B cell (primary cell): ENCODE data around the gene HACD2. TPM values are rescaled to one million over a fixed set of nuclear protein-coding genes. Genes with fewer than 3 reads are reported as not detected.

Experiments
- ATAC-seq: fragments of 200-7000 bp; cut with Tn5 transposase; one replicate; pipeline ENCODE4 v1.10.0; 2021; ENCODE audit warnings: low read depth, mild to moderate bottlenecking, moderate number of reproducible peaks, moderate library complexity
- CTCF ChIA-PET: fragments of 350-600 bp; sonication (Branson Sonifier 250); formaldehyde crosslinking; loops from one replicate; lab custom pipeline; 2021; ENCODE audit warnings: antibody characterized with exemption, inconsistent platforms; lab: Charles Lee
- POLR2A ChIA-PET: fragments of 350-600 bp; sonication (Branson Sonifier 250); formaldehyde crosslinking; loops from one replicate; lab custom pipeline; 2021; ENCODE audit warnings: antibody characterized with exemption; lab: Charles Lee
- DNase-seq: peaks from one replicate; pipeline ENCODE4 v3.0.0; 2013
- H2AFZ ChIP-seq: 2 replicates; pipeline ENCODE4 v1.6.1; 2012; ENCODE audit warnings: mild to moderate bottlenecking, low read depth, low read length; ENCODE audit not compliant: insufficient read depth, poor library complexity, severe bottlenecking
- H3K27ac ChIP-seq, 2 donors: 1 replicate in 1 of 2; 2 replicates in 1 of 2; pipeline ENCODE4 v1.5.1; 2012 to 2013; ENCODE audit warnings: low read length in 2 of 2, mild to moderate bottlenecking in 2 of 2, moderate library complexity in 1 of 2
- H3K27me3 ChIP-seq, 4 experiments: fragments of 200-600 bp in 1 of 4; sonication (generic) in 1 of 4; replicated peaks in 1 of 4; 1 replicate in 2 of 4; 2 replicates in 2 of 4; pipeline versions ENCODE4 v1.6.1 to v1.7.0; 2013 to 2016; ENCODE audit warnings: low read length in 3 of 4, mild to moderate bottlenecking in 2 of 4, mixed read lengths in 1 of 4, moderate library complexity in 1 of 4; ENCODE audit not compliant: insufficient read depth in 4 of 4, control insufficient read depth in 3 of 4; ENCODE audit errors: control extremely low read depth in 1 of 4
- H3K36me3 ChIP-seq, 2 experiments: replicated peaks in 1 of 2; 1 replicate in 1 of 2; 2 replicates in 1 of 2; pipeline versions ENCODE4 v1.6.1 to v1.7.1; 2013; ENCODE audit warnings: low read length in 1 of 2; ENCODE audit not compliant: insufficient read depth in 2 of 2, control insufficient read depth in 1 of 2; ENCODE audit errors: control extremely low read depth in 1 of 2, extremely low read depth in 1 of 2
- H3K4me1 ChIP-seq, 2 donors: fragments of 200-600 bp in 1 of 2; sonication (generic) in 1 of 2; 1 replicate in 1 of 2; 2 replicates in 1 of 2; pipeline versions ENCODE4 v1.5.1 to v1.6.1; 2013 to 2017; ENCODE audit warnings: low read length in 2 of 2; ENCODE audit not compliant: control insufficient read depth in 2 of 2, insufficient read depth in 2 of 2
- H3K4me2 ChIP-seq: replicated peaks from 2 replicates; pipeline ENCODE3; 2012; ENCODE audit warnings: mild to moderate bottlenecking, low read depth, low read length; ENCODE audit not compliant: poor library complexity, severe bottlenecking
- H3K4me3 ChIP-seq, 5 experiments: fragments of 200-600 bp in 1 of 5; sonication (generic) in 1 of 5; 1 replicate in 3 of 5; 2 replicates in 2 of 5; pipeline versions ENCODE4 v1.5.1 to v1.7.0; 2011 to 2016; ENCODE audit warnings: low read length in 4 of 5, mild to moderate bottlenecking in 4 of 5, low read depth in 2 of 5, control low read depth in 1 of 5, moderate library complexity in 1 of 5; ENCODE audit not compliant: insufficient read depth in 1 of 5; ENCODE audit errors: control extremely low read depth in 1 of 5, extremely low read depth in 1 of 5
- H3K79me2 ChIP-seq: fragments of 200-600 bp; sonication (generic); one replicate; pipeline ENCODE4 v1.6.0; 2016; ENCODE audit warnings: low read length; ENCODE audit not compliant: control insufficient read depth, insufficient read depth
- H3K9ac ChIP-seq: fragments of 200-600 bp; sonication (generic); 2 replicates; pipeline ENCODE4 v1.6.1; 2017; ENCODE audit warnings: mild to moderate bottlenecking, low read length, moderate library complexity
- H3K9me3 ChIP-seq, 3 donors: one replicate each; pipeline versions ENCODE4 v1.6.1 to v1.7.1; 2013; ENCODE audit warnings: low read length in 2 of 3; ENCODE audit not compliant: control insufficient read depth in 2 of 3, insufficient read depth in 1 of 3; ENCODE audit errors: control extremely low read depth in 1 of 3
- H4K20me1 ChIP-seq: 2 replicates; pipeline ENCODE4 v1.6.0; 2012; ENCODE audit warnings: mild to moderate bottlenecking, low read length; ENCODE audit not compliant: insufficient read depth, control insufficient read depth, poor library complexity, severe bottlenecking
- H3K27ac Mint-ChIP-seq: one replicate; pipeline ENCODE4 v1.8.0; 2021; ENCODE audit warnings: mixed read lengths
- H3K27me3 Mint-ChIP-seq: one replicate; pipeline ENCODE4 v1.8.0; 2021; ENCODE audit warnings: mixed read lengths
- H3K4me1 Mint-ChIP-seq: one replicate; pipeline ENCODE4 v1.8.0; 2021; ENCODE audit warnings: mixed read lengths
- H3K4me3 Mint-ChIP-seq: one replicate; pipeline ENCODE4 v1.8.0; 2021; ENCODE audit warnings: mixed read lengths
- H3K9me3 Mint-ChIP-seq: one replicate; pipeline ENCODE4 v1.8.0; 2022; ENCODE audit warnings: mixed read lengths; ENCODE audit not compliant: insufficient read depth
- CTCF ChIP-seq: fragments of 200-600 bp; IDR thresholded peaks from one replicate; pipeline ENCODE4 v1.8.0; 2022; ENCODE audit warnings: antibody characterized with exemption, mild to moderate bottlenecking
- EZH2 ChIP-seq: IDR thresholded peaks from 2 replicates; pipeline ENCODE4 v1.6.1; 2012; ENCODE audit warnings: borderline replicate concordance, low read depth, mild to moderate bottlenecking, moderate library complexity, low read length; ENCODE audit not compliant: insufficient read depth, poor library complexity, severe bottlenecking
- WGBS: methylation state at CpG from one replicate; pipeline ENCODE4 v1.1.5; 2013; ENCODE audit warnings: missing lambda C conversion rate; ENCODE audit not compliant: insufficient coverage; 5-methylcytosine and 5-hydroxymethylcytosine counted together
- intact Hi-C: fragments of 100-400 bp; cut with micrococcal nuclease; formaldehyde crosslinking; loops from one replicate; pipeline ENCODE4 v1.10.0; 2022
- polyA minus RNA-seq: library from RNA; depleted of rRNA, polyadenylated mRNA; stranded (reverse); fragments of >200 nt; gene quantifications from 2 replicates; pipeline ENCODE4 v1.2.3, GENCODE V29; 2012
- polyA plus RNA-seq: library from polyadenylated mRNA; depleted of rRNA; stranded (reverse); fragments of >200 nt; gene quantifications from 2 replicates; pipeline ENCODE4 v1.2.3, GENCODE V29; 2012
- total RNA-seq, 2 donors: library from RNA; stranded (reverse); fragments of 120-200 nt in 1 of 2; gene quantifications; 1 replicate in 1 of 2; 2 replicates in 1 of 2; pipeline versions ENCODE4 v1.2.3 to v1.2.4, GENCODE V29; 2013 to 2022

The HACD2 gene, protein sequence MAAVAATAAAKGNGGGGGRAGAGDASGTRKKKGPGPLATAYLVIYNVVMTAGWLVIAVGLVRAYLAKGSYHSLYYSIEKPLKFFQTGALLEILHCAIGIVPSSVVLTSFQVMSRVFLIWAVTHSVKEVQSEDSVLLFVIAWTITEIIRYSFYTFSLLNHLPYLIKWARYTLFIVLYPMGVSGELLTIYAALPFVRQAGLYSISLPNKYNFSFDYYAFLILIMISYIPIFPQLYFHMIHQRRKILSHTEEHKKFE
- total RNA-seq, result 30.7 and 31.1 TPM in 2 replicates
- total RNA-seq (2013), result 26.6 TPM
- polyA plus RNA-seq, result 14.5 and 17.9 TPM in 2 replicates
- polyA minus RNA-seq, result 11.7 and 16.3 TPM in 2 replicates

DNA sequence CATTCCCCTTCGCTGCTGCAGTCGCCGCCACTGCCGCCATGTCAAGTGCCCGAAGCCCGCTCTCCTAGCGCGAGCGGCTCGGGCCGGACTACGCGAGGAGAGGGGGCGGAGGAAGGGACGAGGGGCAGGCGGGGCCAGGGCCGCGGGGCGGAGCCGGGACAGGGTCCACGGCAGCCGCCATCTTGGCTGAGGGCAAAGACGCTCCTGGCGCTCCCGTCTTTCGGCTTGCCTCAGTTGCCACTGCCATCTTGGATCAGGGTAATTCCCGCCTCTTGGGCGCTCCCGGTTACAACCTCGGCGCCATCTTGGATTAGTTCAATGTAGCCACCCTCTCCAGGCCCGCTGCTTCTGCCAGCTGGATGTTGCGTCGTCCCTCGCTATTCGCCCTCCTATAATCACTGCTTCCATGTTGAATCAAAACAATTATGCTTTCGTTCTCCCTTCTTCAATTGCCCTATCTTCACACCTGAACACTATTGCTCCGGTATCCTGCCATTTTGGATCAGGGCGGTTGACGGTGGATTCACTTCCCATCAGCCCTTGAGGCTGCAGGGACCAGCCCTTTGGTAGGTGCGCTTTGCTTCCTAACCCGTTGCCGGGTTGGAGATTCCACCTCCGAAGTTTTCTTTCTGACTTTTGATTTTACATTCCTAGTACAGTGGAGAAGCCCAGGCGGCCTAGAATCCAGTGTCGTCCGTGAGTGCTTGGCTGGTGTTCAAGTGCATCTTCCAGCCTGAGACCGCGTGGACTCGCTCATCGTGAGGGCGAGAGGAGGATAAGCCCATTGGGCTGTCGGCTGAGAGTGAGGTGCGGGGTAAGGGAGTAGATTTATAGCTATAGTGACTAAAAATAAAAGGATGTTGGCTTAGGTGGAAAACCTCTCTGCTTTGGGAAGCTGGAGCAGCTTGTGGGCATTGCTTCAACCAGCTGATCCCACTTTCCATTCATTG lies at the start of gene HACD2:
TSS of gene HACD2 (minus strand) at position 66 of the 950 bp plus-strand sequence. CDS start at position 40, 26 bp downstream.
- Histone ChIP-seq H3K4me3 (peak within 1 kb of the TSS; percentile 78 to 99 (median 86)), H3K36me3 (peaks cover 4 to 6% of the 10 kb centered on the region in 2 experiments), H2AFZ (peak within 1 kb of the TSS; percentile 98), H3K9ac (peak within 1 kb of the TSS; percentile 79), H3K4me2 (peak within 1 kb of the TSS; percentile 93), H3K27me3 (no peaks in the 10 kb centered on the region), H3K4me1 (peaks cover 23 to 25% of the 10 kb centered on the region in 2 donors), H4K20me1 (no peaks in the 10 kb centered on the region), H3K79me2 (peaks cover 31% of the 10 kb centered on the region), H3K27ac (peak within 1 kb of the TSS; percentile 79 to 87), H3K9me3 (peaks cover 0 to 11% (median 9%) of the 10 kb centered on the region in 3 donors)
- Mint-ChIP-seq H3K9me3 (peaks cover 2% of the 10 kb centered on the region), H3K4me3 (no peak within 1 kb of the TSS), H3K4me1 (peaks cover 25% of the 10 kb centered on the region), H3K27me3 (no peaks in the 10 kb centered on the region), H3K27ac (peak within 1 kb of the TSS; percentile 85)
- CTCF ChIA-PET, result interaction anchor here (0.9 kb wide), 1 partner anchor 57 kb away, joined by 3 read pairs; no protein-coding TSS in a partner anchor
- intact Hi-C loops, result loop anchor here (1.0 to 10.0 kb wide), 7 partner anchors 25 to 1790 kb away; partner anchors contain the start of genes CCDC14, HSPBAP1, KPNA1 and SEC22A
- POLR2A ChIA-PET, result interaction anchor here (1.3 to 1.5 kb wide), 2 partner anchors 21 to 25 kb away, joined by 3 to 4 read pairs; no protein-coding TSS in a partner anchor
- TF ChIP-seq EZH2 (no peak), CTCF (no peak)
- under 1% methylated on average over 54 of the region's 54 CpGs for WGBS
- ATAC-seq (peak; percentile 94), DNase-seq (peak; percentile 96)
